NCI-H1436 (cell line): ENCODE results near the gene NPHP4.
"Not testable (repeated sequence)": the region's sequence is repeated elsewhere in the genome, so short reads cannot be mapped to it uniquely, and the experiment has no call there.

Source experiments
- DNase-seq: peaks from one replicate; lab custom pipeline; 2025; lab: John Stamatoyannopoulos, UW

The NPHP4 gene

DNA sequence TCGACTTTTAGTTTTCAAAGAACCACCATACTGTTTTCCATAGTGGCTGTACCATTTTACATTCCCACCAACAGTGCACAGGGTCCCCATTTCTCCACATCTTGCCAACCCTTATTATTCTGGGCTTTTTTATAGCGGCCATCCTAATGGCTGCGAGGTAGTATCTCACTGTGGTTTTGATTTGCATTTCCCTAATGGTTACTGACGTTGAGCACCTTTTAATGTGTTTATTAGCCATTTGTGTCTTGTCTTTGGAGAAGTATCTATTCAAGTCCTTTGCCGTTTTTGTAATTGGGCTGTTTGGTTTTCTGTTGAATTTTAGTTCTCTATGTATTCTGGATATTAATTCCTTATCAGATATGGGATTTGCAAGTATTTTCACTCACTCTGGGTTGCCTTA lies 31.1 kb upstream of the NPHP4 start:
- no peak for DNase-seq

- no peak for DNase-seq
Measured at GRCh38 chr1:6022193-6022592, 30.0 kb upstream of the NPHP4 start.

DNA sequence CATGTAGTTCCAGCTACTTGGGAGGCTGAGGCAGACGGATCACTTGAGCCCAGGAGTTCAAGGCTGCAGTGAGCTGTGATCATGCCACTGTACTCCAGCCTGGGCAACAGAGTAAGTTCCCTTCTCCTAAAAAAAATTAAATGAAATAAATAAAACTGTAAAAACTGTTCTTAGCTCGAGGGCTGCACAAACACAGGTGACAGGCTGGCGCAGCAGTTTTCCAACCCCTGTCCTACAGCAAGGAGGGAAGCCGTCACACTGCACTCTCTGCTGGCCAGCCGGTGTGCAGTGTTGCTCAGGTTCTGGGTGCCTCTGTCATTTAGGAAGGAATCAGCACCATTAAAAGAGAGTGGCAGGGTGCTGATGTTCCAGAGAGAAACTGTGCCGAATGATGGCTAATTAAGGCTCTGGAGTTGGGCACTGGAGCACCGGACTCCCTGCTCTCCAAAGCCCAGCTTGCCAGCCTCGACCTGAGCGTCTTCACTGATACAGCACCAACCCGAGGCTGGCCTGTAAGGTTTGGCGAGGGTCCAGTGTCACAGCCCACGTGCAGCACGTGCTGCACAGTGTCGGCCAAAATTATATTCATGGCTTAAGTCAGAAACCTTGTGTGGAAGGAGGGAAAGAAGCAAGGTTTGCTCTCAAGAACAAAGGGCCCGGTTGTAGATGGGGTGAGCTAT lies 27.1 kb upstream of the NPHP4 start:
- no peak for DNase-seq

GRCh38 chr1:6017654-6018053 lies 25.4 kb upstream of the NPHP4 start:
- not testable (repeated sequence) for DNase-seq

DNA sequence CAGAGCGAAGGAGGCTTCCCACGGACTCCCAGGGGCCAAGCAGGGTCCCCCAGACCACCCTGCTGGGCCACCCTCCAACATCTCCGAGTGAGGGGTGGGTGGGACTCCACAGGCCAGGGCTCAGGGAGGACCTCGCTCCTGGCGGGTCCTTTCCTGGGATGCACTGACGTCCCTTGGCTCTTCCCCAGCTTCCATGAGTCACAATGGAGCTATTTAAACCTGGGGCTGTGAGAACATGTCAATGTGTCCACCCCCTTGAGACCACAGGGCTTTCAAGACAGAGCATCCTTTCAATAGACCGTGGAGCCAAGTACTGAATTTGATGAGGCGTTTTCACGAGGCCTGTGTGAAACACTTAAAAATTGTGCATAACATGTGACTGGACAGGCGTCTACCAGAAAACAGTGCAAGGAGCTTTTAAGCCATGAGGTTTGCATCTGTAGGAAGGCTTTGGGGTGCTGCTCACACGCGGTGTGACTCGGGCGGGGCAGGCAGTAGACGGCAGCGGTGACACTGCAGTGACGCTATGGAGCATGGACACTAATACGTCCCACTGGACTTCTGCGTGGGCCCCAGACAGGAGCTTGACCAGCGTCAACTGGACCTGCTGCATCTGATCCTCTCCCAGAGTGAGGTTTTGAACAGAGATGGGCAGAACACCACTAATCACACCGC lies 24.1 kb upstream of the NPHP4 start:
- DNase-seq, result no peak

DNA sequence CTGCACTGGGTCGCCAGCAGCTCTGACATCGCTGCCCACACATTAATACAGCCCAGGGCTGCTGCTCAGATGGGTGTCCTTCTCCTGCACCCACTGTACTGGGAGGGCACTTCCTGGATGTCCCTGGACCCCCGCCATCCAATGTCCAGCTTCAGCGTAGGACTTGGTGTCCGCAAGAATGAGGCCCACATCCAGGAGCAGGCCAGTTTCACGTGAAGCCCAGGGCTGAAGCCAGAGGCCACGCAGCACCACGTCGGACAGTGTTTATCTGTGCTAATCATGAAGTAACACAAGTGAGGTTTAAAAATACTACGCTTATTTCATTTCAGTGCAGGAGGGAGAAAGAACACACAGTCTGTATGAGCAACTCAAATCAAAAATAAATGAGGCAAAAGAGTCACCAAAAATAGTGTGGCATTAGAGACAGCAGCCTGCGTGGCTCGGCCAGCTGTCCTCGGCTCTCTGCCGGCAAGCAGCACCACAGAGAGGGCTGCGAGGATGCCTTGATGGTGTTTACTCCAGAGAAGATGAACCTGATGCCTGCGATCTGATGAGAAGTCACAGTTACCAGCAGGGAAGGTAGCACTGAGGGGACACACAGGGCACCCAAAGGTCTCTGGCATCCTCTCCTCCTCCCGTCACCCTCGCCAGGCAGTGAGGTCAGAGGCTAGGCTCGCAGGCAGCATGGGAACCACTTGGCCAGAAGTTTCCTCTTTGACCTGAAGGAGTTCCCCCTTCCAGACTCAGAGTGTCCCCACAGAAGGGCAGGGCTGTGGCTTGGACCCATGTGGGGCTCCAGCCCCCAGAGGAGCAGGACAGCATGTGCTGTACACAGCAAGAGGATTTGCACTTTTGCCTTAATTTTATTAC lies 22.1 kb upstream of the NPHP4 start:
- DNase-seq, result no peak

- no peak for DNase-seq
Measured at GRCh38 chr1:6013491-6013890, 21.3 kb upstream of the NPHP4 start.

DNA sequence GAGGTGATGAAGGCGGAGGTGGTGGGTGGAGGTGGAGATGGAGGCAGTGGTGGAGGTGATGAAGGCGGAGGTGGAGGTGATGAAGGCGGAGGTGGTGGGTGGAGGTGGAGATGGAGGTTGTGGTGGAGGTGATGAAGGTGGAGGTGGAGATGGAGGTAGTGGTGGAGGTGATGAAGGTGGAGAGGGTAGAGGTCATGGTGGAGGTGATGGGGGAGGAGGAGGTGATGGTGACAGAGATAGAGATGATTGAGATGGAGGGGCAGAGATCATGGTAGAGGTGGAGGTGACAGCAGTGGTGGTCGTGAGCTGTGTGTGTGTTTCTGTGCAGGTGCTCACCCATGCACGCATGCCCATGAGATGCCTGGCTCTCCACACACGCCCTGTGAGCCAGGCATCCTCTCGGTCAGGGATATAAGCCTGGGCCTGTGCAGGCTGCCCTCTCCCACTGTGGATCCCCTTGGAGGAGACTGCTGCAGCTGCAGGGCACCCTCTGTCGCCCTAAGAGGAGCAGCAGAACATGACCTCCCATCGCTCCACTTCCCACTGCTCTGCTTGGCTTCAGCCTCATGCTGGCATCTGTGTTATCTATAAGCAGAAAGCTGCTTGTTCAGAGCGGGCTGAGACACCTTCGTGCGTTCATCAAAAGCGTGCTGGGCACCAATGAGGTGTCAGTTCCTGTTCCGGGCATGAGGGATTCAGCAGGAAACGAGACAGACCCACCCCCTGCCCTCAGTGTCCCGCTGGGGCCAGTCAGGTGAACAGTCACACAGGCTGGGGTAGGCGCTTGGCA lies 20.5 kb upstream of the NPHP4 start:
- no peak for DNase-seq

GRCh38 chr1:6011946-6012258 lies 19.7 kb upstream of the NPHP4 start:
- no peak for DNase-seq

DNA sequence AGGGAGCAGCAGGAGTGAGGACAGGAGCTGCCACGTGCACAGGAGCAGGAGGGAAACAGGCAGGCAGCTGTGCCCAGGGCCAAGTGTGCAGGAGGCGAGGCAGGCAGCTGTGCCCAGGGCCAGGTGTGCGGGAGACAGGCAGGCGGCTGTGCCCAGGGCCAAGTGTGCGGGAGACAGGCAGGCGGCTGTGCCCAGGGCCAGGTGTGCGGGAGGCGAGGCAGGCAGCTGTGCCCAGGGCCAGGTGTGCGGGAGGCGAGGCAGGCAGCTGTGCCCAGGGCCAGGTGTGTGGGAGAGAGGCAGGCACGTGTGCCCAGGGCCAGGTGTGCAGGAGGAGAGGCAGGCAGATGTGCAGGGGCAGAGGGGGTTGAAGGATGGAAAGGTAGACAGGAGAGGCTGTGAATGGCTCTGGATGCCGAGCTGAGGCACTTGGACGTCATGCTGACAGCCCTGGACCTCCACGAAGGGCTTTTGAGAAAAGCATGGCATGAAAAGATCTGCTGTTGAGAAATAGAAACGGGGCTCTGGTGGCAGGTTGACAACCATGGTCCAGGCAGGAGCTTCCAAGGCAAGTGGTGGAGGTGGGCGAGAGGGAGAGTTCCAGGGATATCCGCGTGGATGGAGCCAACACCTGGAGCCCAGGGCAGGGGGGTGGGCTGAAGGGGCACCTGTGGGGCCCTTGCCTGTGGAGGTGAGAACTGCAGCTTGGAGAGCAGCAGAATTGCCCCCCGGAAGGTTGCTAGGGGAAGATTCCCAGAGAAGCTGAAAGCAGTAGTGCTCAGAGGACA lies 19.1 kb upstream of the NPHP4 start:
- DNase-seq, result no peak

- no peak for DNase-seq
Measured at GRCh38 chr1:6010554-6010953, 18.3 kb upstream of the NPHP4 start.

DNA sequence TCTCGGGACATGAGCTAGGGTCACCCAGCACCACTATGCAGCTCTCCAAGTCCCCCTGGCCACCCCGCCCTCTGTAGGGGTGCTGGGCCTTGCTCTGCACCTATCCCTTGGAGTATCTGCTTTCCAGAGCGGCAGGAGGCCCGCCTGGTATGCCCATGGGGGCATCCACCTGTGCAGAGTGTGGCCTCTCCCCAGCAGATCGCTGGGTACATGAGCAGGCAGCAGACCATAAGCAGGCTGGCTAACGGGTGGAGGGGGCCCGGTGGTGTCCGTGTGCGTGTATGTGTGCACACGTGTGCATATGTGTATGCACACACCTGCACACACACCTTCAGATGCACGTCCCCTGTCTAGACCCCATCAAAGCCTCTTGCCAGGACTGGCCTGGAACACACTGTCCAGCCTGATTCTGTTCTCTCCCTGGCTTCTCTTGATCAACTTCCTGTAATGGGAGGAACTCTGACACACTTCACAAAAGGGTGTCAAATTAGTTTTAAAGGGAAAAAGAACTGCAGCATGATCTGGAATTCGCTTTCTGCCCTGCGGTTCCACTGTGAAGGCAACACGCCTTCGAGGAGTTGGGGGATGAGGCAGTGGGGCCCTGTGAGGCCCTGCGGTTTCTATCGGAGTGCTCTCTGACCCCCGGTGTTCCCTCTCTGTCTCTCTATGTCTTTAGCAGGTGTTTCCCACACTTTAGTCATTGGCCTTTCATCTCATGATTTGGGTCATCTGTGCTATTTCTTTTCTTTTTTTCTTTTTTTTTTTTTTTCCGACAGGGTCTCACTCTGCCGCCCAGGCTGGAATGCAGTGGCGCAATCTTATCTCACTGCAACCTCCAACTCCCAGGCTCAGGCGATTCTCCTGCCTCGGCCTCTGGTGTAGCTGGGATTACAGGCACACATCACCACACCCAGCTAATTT lies 17.2 kb upstream of the NPHP4 start:
- no peak for DNase-seq

DNA sequence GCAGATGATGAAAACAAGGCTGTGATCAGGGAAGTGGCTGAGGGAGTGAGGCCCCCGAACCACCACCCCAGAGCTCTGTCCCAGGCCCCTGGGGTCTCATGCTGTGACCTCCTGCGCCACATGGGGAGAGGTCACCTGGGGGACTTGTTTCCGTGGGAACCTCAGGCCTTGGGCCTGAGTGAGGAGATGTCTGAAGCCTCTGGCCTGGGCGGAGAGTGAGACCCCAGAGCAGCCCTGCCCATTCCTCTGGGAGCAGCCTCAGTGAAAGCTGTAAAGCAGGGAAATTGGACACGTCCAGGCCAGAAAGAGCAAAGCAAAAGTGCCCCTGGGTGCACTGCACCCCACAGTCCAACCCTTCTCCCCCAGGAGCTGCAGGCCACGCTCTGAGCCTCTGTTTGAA lies 16.5 kb upstream of the NPHP4 start:
- DNase-seq, result no peak

DNA sequence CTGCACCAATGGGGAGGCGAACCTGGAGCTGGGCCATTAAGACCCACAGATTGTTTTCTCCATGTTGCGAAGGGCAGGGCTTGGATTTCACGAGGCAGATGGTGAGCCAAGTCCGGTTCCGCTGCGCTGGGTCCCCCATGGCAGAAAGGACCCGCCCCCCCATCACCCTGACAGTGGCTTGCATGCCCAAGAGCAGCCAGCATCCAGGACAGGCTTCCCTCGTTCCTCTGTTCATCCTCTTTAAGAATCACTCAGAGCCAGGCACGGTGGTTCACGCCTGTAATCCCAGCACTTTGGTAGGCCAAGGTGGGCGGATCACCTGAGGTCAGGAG lies 15.8 kb upstream of the NPHP4 start:
- no peak for DNase-seq

- DNase-seq, result no peak
Measured at GRCh38 chr1:6007318-6008083, 15.3 kb upstream of the NPHP4 start.

DNA sequence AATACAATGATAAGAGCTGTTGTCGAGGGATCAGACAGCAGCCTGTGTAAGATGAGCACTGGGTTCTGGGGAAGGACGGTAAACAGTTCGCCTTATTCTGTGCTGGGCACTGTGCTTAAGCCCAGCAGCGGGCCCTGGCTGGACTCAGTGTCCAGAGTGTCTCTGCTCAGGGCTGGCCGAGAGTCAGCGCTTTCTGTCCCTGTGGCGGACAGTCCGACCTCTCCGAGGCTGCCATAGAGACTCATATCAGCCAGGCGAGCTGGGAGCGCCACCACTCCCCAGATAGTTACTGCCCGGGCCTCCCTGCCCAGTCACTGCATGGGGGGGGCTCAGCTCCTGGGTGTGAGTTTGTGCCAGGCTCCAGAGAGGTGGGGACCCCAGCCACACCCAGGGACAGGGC lies 14.7 kb upstream of the NPHP4 start:
- DNase-seq, result no peak

DNA sequence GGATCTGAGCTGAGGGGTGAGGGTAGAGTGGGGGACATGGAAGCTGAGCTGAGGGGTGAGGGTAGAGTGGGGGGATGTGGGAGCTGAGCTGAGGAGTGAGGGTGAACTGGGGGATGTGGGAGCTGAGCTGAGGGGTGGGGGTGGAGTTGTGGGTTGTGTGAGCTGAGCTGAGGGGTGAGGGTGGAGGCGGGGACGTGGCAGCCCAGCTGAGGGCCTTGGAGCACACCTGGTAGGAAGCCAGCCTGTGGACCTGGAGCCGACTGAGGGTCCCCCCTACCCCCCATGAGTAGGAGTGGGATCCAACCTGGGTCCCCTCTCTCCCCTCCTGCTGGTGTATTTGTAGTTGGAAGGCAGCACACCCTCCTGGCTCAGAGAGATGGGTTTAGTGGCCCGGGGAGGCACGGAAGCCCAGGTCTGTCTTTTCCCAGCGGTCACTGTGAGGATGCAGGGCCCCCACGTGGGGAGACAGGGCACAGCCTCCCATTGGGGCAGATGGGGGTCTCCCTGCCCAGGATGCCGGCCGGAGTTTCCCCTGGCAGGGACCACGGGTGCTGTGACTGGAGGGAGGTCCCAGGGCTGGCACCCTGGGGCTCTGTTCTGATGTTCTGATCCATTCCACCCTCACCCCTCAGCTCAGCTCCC lies 13.2 kb upstream of the NPHP4 start:
- DNase-seq, result no peak

DNA sequence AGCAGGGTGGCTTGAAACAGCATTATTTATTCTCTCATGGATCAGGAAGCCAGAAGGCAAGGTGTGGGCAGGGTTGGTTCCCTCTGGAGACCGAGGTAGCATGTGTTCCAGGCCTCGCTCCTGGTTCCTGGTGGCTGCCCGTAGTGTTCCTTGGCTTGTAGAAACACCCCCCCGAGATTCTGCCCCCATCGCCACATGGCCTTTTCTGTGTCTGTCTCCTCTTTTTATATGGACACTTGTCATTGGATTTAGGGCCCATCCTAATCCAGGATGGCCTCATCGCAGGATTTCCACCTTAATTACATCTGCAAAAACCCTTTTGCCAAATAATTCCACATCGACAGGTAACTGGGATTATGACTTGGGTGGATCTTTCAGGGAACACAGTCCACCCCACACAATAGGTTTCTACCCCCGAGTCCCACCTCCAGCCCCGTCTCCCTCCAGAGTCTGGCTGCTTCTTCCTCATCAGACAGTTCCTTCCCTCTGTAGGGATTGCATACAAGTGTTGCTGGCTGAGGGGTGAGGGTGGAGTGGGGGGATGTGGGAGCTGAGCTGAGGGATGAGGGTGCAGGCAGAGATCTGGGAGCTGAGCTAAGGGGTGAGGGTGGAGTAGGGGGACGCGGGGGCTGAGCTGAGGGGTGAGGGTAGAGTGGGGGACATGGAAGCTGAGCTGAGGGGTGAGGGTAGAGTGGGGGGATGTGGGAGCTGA lies 12.3 kb upstream of the NPHP4 start:
- DNase-seq, result no peak
